Measurements from ENCODE around the gene DST. TPM values are rescaled to one million over a fixed set of nuclear protein-coding genes. Genes with fewer than 3 reads are reported as not detected.

Gene DST
- total RNA-seq, 1 experiment from 2014 or later = 76.0 TPM

DNA sequence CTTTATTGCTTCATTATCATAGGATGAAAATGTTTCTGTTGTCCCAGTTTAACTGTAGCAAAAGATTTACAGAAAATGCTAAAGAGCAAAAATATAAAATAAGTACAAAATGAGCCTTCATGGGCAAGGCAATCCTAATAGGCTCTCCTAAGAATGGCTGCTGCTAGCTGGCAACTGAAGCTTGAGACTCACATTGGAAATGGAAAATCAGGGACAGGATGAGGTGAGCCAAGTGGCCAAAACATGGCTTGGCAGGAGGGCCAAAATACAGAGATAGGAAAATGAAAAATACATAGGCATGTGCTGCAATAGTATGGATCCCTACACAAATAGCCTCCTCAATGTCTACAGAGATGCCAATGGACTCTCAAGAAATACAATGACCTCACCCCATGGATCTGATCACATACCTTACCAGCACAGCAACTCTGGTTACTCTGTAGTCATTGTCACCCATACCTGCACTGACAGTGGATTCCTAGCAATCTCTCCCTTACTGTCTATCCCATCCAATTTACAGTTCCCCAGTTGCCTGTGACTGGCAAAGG lies 105.4 kb downstream of the DST start:
- Mint-ChIP-seq H3K4me3 (ENCODE audit: unreplicated experiment) (no peak overlapping the region), H3K27me3 (ENCODE audit: insufficient read depth, unreplicated experiment) (no peaks in the 10 kb centered on the region), H3K4me1 (ENCODE audit: low read depth, unreplicated experiment) (peaks cover 6% of the 10 kb centered on the region), H3K27ac (ENCODE audit: unreplicated experiment) (no peak overlapping the region), H3K9me3 (ENCODE audit: unreplicated experiment) (no peaks in the 10 kb centered on the region), H3K36me3 (ENCODE audit: insufficient read depth, unreplicated experiment) (peaks cover 13% of the 10 kb centered on the region)
- POLR2A ChIA-PET = no interaction called here
- DNase-seq = no peak
- CTCF ChIA-PET = no interaction called here
- Histone ChIP-seq H3K4me3 (ENCODE audit: low read depth, low read length) (no peak overlapping the region), H3K4me1 (peaks cover 23% of the 10 kb centered on the region), H3K36me3 (ENCODE audit: control insufficient read depth, insufficient read depth, low read length) (no peaks in the 10 kb centered on the region), H3K27me3 (replicated peaks; ENCODE audit: control insufficient read depth, insufficient read depth, low read length) (no peaks in the 10 kb centered on the region), H3K9me3 (no peaks in the 10 kb centered on the region)
- TF ChIP-seq, protein P1, sequence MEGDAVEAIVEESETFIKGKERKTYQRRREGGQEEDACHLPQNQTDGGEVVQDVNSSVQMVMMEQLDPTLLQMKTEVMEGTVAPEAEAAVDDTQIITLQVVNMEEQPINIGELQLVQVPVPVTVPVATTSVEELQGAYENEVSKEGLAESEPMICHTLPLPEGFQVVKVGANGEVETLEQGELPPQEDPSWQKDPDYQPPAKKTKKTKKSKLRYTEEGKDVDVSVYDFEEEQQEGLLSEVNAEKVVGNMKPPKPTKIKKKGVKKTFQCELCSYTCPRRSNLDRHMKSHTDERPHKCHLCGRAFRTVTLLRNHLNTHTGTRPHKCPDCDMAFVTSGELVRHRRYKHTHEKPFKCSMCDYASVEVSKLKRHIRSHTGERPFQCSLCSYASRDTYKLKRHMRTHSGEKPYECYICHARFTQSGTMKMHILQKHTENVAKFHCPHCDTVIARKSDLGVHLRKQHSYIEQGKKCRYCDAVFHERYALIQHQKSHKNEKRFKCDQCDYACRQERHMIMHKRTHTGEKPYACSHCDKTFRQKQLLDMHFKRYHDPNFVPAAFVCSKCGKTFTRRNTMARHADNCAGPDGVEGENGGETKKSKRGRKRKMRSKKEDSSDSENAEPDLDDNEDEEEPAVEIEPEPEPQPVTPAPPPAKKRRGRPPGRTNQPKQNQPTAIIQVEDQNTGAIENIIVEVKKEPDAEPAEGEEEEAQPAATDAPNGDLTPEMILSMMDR (IDR thresholded peaks at IDR 0.05; ENCODE audit: insufficient read depth in 1 of 2, low read depth in 1 of 2, low read length in 1 of 2, severe bottlenecking in 1 of 2, unreplicated experiment in 1 of 2) = no peak
- intact Hi-C loops (cut with micrococcal nuclease; ENCODE audit: unreplicated experiment) = no loop called here
- BruUV-seq (replicated peaks) = no TSS peak

DNA sequence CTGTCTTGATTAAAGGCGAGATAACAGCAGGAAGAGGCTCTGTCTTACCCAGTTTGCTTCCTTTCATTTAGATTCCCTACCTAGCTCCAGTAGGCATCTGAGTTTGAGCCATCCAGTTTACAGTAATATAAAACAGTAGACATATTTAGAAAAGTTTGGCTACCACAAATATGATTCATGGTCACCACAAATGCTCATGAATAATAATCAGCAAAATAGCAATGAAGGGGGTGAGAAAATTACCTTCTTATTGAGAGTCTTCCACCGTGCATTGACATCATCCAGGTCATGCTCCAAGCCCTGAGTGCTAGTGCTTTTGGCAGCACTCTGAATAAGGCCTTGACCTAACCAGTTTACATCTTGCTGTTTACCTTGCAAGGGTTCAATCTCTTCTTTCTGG lies 106.2 kb downstream of the DST start:
- H3K4me3 Mint-ChIP-seq (ENCODE audit: unreplicated experiment) = no peak overlapping the region
- H3K36me3 ChIP-seq (ENCODE audit: control insufficient read depth, insufficient read depth, low read length) = no peaks in the 10 kb centered on the region
- BruUV-seq (replicated peaks) = no TSS peak
- H3K27me3 Mint-ChIP-seq (ENCODE audit: insufficient read depth, unreplicated experiment) = no peaks in the 10 kb centered on the region
- H3K4me1 ChIP-seq = peaks cover 19% of the 10 kb centered on the region
- H3K9me3 Mint-ChIP-seq (ENCODE audit: unreplicated experiment) = no peaks in the 10 kb centered on the region
- no peak overlapping the region for H3K4me3 ChIP-seq (ENCODE audit: low read depth, low read length)
- H3K27me3 ChIP-seq (replicated peaks; ENCODE audit: control insufficient read depth, insufficient read depth, low read length) = no peaks in the 10 kb centered on the region
- peaks cover 20% of the 10 kb centered on the region for H3K36me3 Mint-ChIP-seq (ENCODE audit: insufficient read depth, unreplicated experiment)
- intact Hi-C loops (cut with micrococcal nuclease; ENCODE audit: unreplicated experiment) = no loop called here
- no peaks in the 10 kb centered on the region for H3K9me3 ChIP-seq
- H3K27ac Mint-ChIP-seq (ENCODE audit: unreplicated experiment) = no peak overlapping the region
- ChIA-PET POLR2A (no interaction called here), CTCF (no interaction called here)
- TF ChIP-seq, protein P1 (IDR thresholded peaks at IDR 0.05; ENCODE audit: insufficient read depth in 1 of 2, low read depth in 1 of 2, low read length in 1 of 2, severe bottlenecking in 1 of 2, unreplicated experiment in 1 of 2) = no peak
- no peak for DNase-seq
- peaks cover 6% of the 10 kb centered on the region for H3K4me1 Mint-ChIP-seq (ENCODE audit: low read depth, unreplicated experiment)

DNA sequence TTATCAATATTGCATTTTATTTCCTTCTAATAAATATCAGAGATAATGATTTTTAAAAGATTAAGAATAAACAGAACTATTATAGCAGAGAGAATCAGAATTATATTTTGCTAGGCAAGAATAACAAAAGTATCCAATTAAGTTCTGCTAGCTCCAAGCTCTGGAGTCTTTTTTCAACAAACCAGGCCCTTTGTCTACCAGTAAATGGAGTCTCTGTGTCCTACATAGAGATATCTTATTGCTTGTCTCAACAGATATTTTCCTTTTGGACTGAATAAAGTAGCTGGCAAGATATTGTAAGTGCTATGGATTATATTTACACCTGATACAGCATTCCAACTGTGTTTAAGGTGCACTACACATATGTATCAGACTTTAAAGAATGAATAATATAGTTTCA lies 107.1 kb downstream of the DST start:
- H3K9me3 ChIP-seq = no peaks in the 10 kb centered on the region
- TF ChIP-seq, protein P1 (IDR thresholded peaks at IDR 0.05; ENCODE audit: insufficient read depth in 1 of 2, low read depth in 1 of 2, low read length in 1 of 2, severe bottlenecking in 1 of 2, unreplicated experiment in 1 of 2) = no peak
- H3K4me1 ChIP-seq = peaks cover 10% of the 10 kb centered on the region
- no TSS peak for BruUV-seq (replicated peaks)
- no peak for DNase-seq
- intact Hi-C loops (cut with micrococcal nuclease; ENCODE audit: unreplicated experiment) = no loop called here
- peaks cover 20% of the 10 kb centered on the region for H3K36me3 Mint-ChIP-seq (ENCODE audit: insufficient read depth, unreplicated experiment)
- no peak overlapping the region for H3K4me3 ChIP-seq (ENCODE audit: low read depth, low read length)
- H3K4me1 Mint-ChIP-seq (ENCODE audit: low read depth, unreplicated experiment) = peaks cover 6% of the 10 kb centered on the region
- no peaks in the 10 kb centered on the region for H3K36me3 ChIP-seq (ENCODE audit: control insufficient read depth, insufficient read depth, low read length)
- no peak overlapping the region for H3K4me3 Mint-ChIP-seq (ENCODE audit: unreplicated experiment)
- no peaks in the 10 kb centered on the region for H3K9me3 Mint-ChIP-seq (ENCODE audit: unreplicated experiment)
- ChIA-PET CTCF (no interaction called here), POLR2A (no interaction called here)
- H3K27me3 ChIP-seq (replicated peaks; ENCODE audit: control insufficient read depth, insufficient read depth, low read length) = no peaks in the 10 kb centered on the region
- H3K27ac Mint-ChIP-seq (ENCODE audit: unreplicated experiment) = no peak overlapping the region
- no peaks in the 10 kb centered on the region for H3K27me3 Mint-ChIP-seq (ENCODE audit: insufficient read depth, unreplicated experiment)

All from Caco-2 (cell line).